SK-N-MC (cell line): ENCODE results near the gene KRTAP10-4.
"Not testable (repeated sequence)": the region's sequence is repeated elsewhere in the genome, so short reads cannot be mapped to it uniquely, and the experiment has no call there.

Experiments used
- EZH2 ChIP-seq: fragments of 200-600 bp; sonication (generic); IDR thresholded peaks from one replicate; pipeline ENCODE4 v1.6.1; 2017; ENCODE audit warnings: antibody characterized with exemption
- FOXP2 ChIP-seq: optimal IDR thresholded peaks from 2 replicates; pipeline ENCODE3; 2011; ENCODE audit warnings: mild to moderate bottlenecking, moderate library complexity; ENCODE audit not compliant: insufficient read depth; ENCODE audit errors: extremely low read length, control extremely low read depth
- POLR2AphosphoS5 ChIP-seq: IDR thresholded peaks from 2 replicates; pipeline ENCODE4 v1.6.1; 2012; ENCODE audit warnings: mild to moderate bottlenecking, low read depth, low read length, borderline replicate concordance

DNA sequence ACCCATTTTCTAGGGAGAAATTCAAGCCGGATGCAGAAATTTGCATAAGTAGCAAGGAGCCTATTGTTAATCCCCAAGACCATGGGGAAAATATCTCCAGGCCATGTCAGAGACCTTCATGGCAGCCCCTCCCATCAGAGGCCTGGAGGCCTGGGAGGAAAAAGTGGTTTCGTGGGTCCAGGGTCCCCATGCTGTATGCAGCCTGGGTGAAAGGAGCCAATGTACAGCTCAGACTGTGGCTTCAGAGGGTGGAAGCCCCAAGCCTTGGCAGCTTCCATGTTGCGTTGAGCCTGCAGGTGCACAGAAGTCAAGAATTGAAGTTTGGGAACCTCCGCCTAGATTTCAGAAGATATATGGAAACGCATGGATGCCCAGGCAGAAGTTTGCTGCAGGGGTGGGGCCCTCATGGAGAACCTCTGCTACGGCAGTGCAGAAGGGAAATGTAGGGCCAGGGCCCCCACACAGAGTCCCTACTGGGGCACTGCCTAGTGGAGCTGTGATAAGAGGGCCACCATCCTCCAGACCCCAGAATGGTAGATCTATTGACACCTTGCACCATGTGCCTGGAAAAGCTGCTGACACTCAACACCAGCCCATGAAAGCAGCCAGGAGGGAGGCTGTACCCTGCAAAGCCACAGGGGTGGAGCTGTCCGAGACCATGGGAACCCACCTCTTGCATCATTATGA is 36.8 kb downstream of the KRTAP10-4 start:
- not testable (repeated sequence) for TF ChIP-seq POLR2AphosphoS5, EZH2, FOXP2
